A673 (cell line): ENCODE measurements around the gene HK2. TPM values are rescaled to one million over a fixed set of nuclear protein-coding genes. Genes with fewer than 3 reads are reported as not detected.

ENCODE experiments used
- BruUV-seq: library from RNA; stranded (reverse); fragments of 400-500 nt; replicated peaks from 2 replicates; lab custom pipeline; 2021; lab: Mats Ljungman, UMichigan
- CTCF ChIA-PET: fragments of 300-600 bp; sonication (Branson Sonifier 250); formaldehyde crosslinking; loops from one replicate; lab custom pipeline; 2022; ENCODE audit warnings: antibody characterized with exemption; lab: Charles Lee
- POLR2A ChIA-PET: fragments of 300-600 bp; sonication (Branson Sonifier 250); formaldehyde crosslinking; loops from one replicate; lab custom pipeline; 2022; ENCODE audit warnings: antibody characterized with exemption; ENCODE audit not compliant: low non-redundant PET; lab: Charles Lee
- DNase-seq: peaks from one replicate; pipeline ENCODE4 v3.0.0-alpha.2; 2015; ENCODE audit warnings: low spot score
- H3K27ac ChIP-seq: fragments of 200-600 bp; sonication (generic); 2 replicates; pipeline ENCODE4 v1.5.1; 2016; ENCODE audit warnings: mixed run types, low read depth, mild to moderate bottlenecking, mixed read lengths, antibody characterized with exemption, low read length; ENCODE audit not compliant: poor library complexity, severe bottlenecking
- H3K27me3 ChIP-seq: fragments of 200-600 bp; sonication (generic); replicated peaks from 2 replicates; pipeline ENCODE4 v1.6.1; 2017; ENCODE audit warnings: mixed run types, low read depth, mild to moderate bottlenecking, mixed read lengths, antibody characterized with exemption, low read length; ENCODE audit not compliant: insufficient read depth, poor library complexity
- H3K36me3 ChIP-seq: fragments of 200-600 bp; sonication (generic); 2 replicates; pipeline ENCODE4 v1.6.1; 2016; ENCODE audit warnings: mixed run types, mild to moderate bottlenecking, mixed read lengths, antibody characterized with exemption, low read length; ENCODE audit not compliant: insufficient read depth, poor library complexity, severe bottlenecking
- H3K4me1 ChIP-seq: fragments of 200-600 bp; sonication (generic); 2 replicates; pipeline ENCODE4 v1.6.1; 2017; ENCODE audit warnings: mixed run types, mild to moderate bottlenecking, mixed read lengths, antibody characterized with exemption, low read length; ENCODE audit not compliant: insufficient read depth, poor library complexity, severe bottlenecking
- H3K4me3 ChIP-seq: fragments of 200-600 bp; sonication (generic); 2 replicates; pipeline ENCODE4 v1.5.1; 2016; ENCODE audit warnings: low read depth, mixed run types, mild to moderate bottlenecking, mixed read lengths, low read length; ENCODE audit not compliant: poor library complexity, severe bottlenecking
- H3K9me3 ChIP-seq: fragments of 200-600 bp; sonication (generic); 2 replicates; pipeline ENCODE4 v1.6.1; 2016; ENCODE audit warnings: mixed run types, low read depth, mild to moderate bottlenecking, mixed read lengths, antibody characterized with exemption, low read length; ENCODE audit not compliant: poor library complexity, severe bottlenecking
- EZH2 ChIP-seq: fragments of 200-600 bp; sonication (generic); IDR thresholded peaks from 2 replicates; pipeline ENCODE4 v1.6.1; 2017; ENCODE audit warnings: borderline replicate concordance, low read depth, mild to moderate bottlenecking, mixed read lengths, antibody characterized with exemption, low read length; ENCODE audit not compliant: poor library complexity, severe bottlenecking
- intact Hi-C: fragments of 100-400 bp; cut with micrococcal nuclease; formaldehyde crosslinking; loops from one replicate; pipeline ENCODE4 v1.10.0; 2022; ENCODE audit not compliant: unreplicated experiment
- total RNA-seq: library from RNA; stranded (reverse); gene quantifications from 2 replicates; pipeline ENCODE4 v1.2.3, GENCODE V29; 2021
- TF ChIP-seq, protein P1 (sequence below): fragments of 300-800, 200-600 bp; sonication (generic); conservative IDR thresholded peaks from 2 replicates; pipeline ENCODE4 v1.5.1; 2017; ENCODE audit warnings: low read depth, mild to moderate bottlenecking, antibody characterized with exemption, low read length, moderate library complexity, mixed read lengths

The HK2 gene
- total RNA-seq, 1 experiment from 2014 or later = 42.6 TPM

DNA sequence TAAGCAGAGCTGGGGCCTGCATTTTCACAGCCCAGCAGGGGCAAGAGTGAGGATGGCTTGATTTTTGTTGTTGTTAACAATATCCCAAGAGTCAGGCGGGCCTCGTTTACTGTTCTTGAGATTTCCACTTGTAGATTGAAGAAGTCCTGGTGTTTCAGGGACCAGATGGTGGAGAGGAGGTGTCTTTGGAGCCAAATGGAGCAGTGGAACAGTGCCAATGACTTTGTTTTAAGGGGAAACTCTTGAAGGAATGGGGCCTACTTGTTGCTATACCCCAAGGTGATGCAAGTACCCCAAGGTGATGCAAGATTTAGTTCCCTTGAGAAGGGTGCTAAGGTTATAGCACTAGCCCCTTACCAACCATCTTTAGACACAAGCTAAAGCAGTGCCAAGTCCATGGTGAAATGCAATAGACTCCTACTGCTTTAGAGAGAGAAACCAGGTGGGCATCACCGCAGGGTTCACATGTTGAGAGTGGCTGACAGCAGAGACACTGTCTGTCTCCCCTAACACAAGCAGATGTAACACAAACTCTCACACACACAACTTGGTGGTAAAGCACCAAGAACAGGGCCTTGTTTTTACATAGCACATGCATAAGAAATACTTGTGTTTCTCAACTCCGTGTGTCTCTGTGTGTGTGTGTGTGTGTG, 44.0 kb downstream of the HK2 start:
- CTCF ChIA-PET = interaction anchor here (0.6 to 3.0 kb wide), 2 partner anchors 43 to 187 kb away, joined by 10 to 14 read pairs; no protein-coding TSS in a partner anchor
- intact Hi-C loops = loop anchor here (5.0 kb wide), 1 partner anchor 41 kb away; no protein-coding TSS in a partner anchor
- H3K27ac ChIP-seq = no peak overlapping the region
- H3K36me3 ChIP-seq = peaks cover 68% of the 10 kb centered on the region
- DNase-seq = no peak
- no TSS peak for BruUV-seq
- H3K4me1 ChIP-seq = no peaks in the 10 kb centered on the region
- TF ChIP-seq EZH2 = no peak
- TF ChIP-seq, protein P1, sequence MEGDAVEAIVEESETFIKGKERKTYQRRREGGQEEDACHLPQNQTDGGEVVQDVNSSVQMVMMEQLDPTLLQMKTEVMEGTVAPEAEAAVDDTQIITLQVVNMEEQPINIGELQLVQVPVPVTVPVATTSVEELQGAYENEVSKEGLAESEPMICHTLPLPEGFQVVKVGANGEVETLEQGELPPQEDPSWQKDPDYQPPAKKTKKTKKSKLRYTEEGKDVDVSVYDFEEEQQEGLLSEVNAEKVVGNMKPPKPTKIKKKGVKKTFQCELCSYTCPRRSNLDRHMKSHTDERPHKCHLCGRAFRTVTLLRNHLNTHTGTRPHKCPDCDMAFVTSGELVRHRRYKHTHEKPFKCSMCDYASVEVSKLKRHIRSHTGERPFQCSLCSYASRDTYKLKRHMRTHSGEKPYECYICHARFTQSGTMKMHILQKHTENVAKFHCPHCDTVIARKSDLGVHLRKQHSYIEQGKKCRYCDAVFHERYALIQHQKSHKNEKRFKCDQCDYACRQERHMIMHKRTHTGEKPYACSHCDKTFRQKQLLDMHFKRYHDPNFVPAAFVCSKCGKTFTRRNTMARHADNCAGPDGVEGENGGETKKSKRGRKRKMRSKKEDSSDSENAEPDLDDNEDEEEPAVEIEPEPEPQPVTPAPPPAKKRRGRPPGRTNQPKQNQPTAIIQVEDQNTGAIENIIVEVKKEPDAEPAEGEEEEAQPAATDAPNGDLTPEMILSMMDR = no peak
- H3K4me3 ChIP-seq = no peak overlapping the region
- H3K27me3 ChIP-seq = no peaks in the 10 kb centered on the region
- H3K9me3 ChIP-seq = no peaks in the 10 kb centered on the region
- POLR2A ChIA-PET = no interaction called here

DNA sequence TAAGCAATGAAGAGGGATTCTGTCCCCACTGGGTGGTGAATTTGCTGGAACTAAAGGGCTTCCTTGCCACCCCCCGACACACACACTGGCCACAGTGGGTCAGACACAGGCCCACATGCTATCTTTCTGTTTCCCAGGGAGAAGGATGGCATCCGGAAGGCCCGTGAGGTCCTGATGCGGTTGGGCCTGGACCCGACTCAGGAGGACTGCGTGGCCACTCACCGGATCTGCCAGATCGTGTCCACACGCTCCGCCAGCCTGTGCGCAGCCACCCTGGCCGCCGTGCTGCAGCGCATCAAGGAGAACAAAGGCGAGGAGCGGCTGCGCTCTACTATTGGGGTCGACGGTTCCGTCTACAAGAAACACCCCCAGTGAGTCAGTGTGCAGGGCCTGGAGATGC, 44.6 kb downstream of the HK2 start:
- CTCF ChIA-PET = interaction anchor here (0.6 kb wide), 1 partner anchor 43 kb away, joined by 10 read pairs; no protein-coding TSS in a partner anchor
- BruUV-seq = no TSS peak
- no peak for DNase-seq
- Histone ChIP-seq H3K27ac (no peak overlapping the region), H3K36me3 (peaks cover 71% of the 10 kb centered on the region), H3K27me3 (no peaks in the 10 kb centered on the region), H3K4me3 (no peak overlapping the region), H3K4me1 (no peaks in the 10 kb centered on the region), H3K9me3 (no peaks in the 10 kb centered on the region)
- intact Hi-C loops = loop anchor here (5.0 kb wide), 1 partner anchor 41 kb away; no protein-coding TSS in a partner anchor
- POLR2A ChIA-PET = no interaction called here
- TF ChIP-seq, protein P1 = no peak
- TF ChIP-seq EZH2 = no peak

DNA sequence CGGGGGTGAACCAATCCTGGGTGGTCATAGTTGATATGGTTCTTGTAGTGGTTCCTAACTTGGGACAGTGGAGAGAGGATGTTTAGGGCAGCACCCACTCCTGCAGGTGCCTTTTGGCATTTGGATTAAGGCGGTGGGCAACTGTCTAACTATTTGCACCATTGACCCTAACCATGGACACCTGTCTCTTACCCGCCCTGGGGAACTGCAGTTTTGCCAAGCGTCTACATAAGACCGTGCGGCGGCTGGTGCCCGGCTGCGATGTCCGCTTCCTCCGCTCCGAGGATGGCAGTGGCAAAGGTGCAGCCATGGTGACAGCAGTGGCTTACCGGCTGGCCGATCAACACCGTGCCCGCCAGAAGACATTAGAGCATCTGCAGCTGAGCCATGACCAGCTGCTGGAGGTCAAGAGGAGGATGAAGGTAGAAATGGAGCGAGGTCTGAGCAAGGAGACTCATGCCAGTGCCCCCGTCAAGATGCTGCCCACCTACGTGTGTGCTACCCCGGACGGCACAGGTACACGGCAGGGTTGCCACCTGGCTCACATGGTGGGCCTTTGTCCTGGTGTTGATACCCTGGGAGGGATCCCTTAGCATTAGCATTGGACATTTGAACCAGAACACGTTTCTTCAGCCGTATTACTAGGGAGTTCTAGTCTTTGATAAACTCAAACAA, 46.3 kb downstream of the HK2 start:
- H3K4me1 ChIP-seq = no peaks in the 10 kb centered on the region
- no peak for DNase-seq
- H3K27me3 ChIP-seq = no peaks in the 10 kb centered on the region
- peaks cover 79% of the 10 kb centered on the region for H3K36me3 ChIP-seq
- no peaks in the 10 kb centered on the region for H3K9me3 ChIP-seq
- no TSS peak for BruUV-seq
- ChIA-PET CTCF (no interaction called here), POLR2A (no interaction called here)
- H3K4me3 ChIP-seq = no peak overlapping the region
- TF ChIP-seq EZH2 = no peak
- TF ChIP-seq, protein P1 = no peak
- H3K27ac ChIP-seq = no peak overlapping the region
- intact Hi-C loops = no loop called here
